Neuronal stem cell (in vitro differentiated cells): ENCODE data around the gene GNPAT.
"Not testable (repeated sequence)": the region's sequence is repeated elsewhere in the genome, so short reads cannot be mapped to it uniquely, and the experiment has no call there.

Source experiments
- DNase-seq: peaks from one replicate; pipeline ENCODE4 v3.0.0-alpha.2; 2013; ENCODE audit warnings: low spot score
- H2AFZ ChIP-seq: one replicate; pipeline ENCODE4 v1.6.1; 2013; ENCODE audit warnings: mild to moderate bottlenecking, low read length, inconsistent platforms
- H2AK5ac ChIP-seq: 2 replicates; pipeline ENCODE4 v1.6.1; 2013; ENCODE audit warnings: low read depth, mild to moderate bottlenecking, inconsistent platforms, low read length, moderate library complexity, mixed read lengths
- H2BK120ac ChIP-seq: 2 replicates; pipeline ENCODE4 v1.6.1; 2013; ENCODE audit warnings: low read depth, mild to moderate bottlenecking, inconsistent platforms, low read length, moderate library complexity, mixed read lengths
- H2BK12ac ChIP-seq: one replicate; pipeline ENCODE4 v1.6.1; 2013; ENCODE audit warnings: low read length, inconsistent platforms
- H2BK15ac ChIP-seq: 2 replicates; pipeline ENCODE4 v1.6.1; 2013; ENCODE audit warnings: mild to moderate bottlenecking, low read length, inconsistent platforms, mixed read lengths
- H2BK5ac ChIP-seq: one replicate; pipeline ENCODE4 v1.6.1; 2013; ENCODE audit warnings: inconsistent platforms, mild to moderate bottlenecking, low read length, moderate library complexity
- H3K14ac ChIP-seq: one replicate; pipeline ENCODE4 v1.6.1; 2013; ENCODE audit warnings: low read length, inconsistent platforms
- H3K18ac ChIP-seq: 2 replicates; pipeline ENCODE4 v1.6.1; 2013; ENCODE audit warnings: low read length, inconsistent platforms
- H3K23ac ChIP-seq: 2 replicates; pipeline ENCODE4 v1.6.1; 2013; ENCODE audit warnings: low read depth, mild to moderate bottlenecking, mixed read lengths, low read length, inconsistent platforms; ENCODE audit not compliant: poor library complexity
- H3K27ac ChIP-seq: replicated peaks from 3 replicates; pipeline ENCODE4 v1.5.1; 2013; ENCODE audit warnings: low read length, inconsistent platforms
- H3K27me3 ChIP-seq, 3 experiments: 2 replicates each; pipeline ENCODE4 v1.6.1; 2013; ENCODE audit warnings: low read length in 3 of 3, mild to moderate bottlenecking in 2 of 3, inconsistent platforms in 1 of 3, low read depth in 1 of 3, mixed read lengths in 1 of 3, moderate library complexity in 1 of 3; ENCODE audit not compliant: control insufficient read depth in 3 of 3, insufficient read depth in 3 of 3
- H3K36me3 ChIP-seq, 2 donors: replicated peaks in 1 of 2; 2 replicates each; pipeline ENCODE4 v1.6.1; 2013; ENCODE audit warnings: low read length in 2 of 2; ENCODE audit not compliant: control insufficient read depth in 2 of 2, insufficient read depth in 2 of 2
- H3K4ac ChIP-seq: 2 replicates; pipeline ENCODE4 v1.6.1; 2013; ENCODE audit warnings: inconsistent platforms, mild to moderate bottlenecking, low read length, moderate library complexity
- H3K4me1 ChIP-seq, 2 donors: 1 replicate in 1 of 2; 2 replicates in 1 of 2; pipeline ENCODE4 v1.6.1; 2013; ENCODE audit warnings: low read length in 2 of 2, low read depth in 1 of 2; ENCODE audit not compliant: control insufficient read depth in 2 of 2, insufficient read depth in 1 of 2
- H3K4me2 ChIP-seq: one replicate; pipeline ENCODE4 v1.6.1; 2013; ENCODE audit warnings: mild to moderate bottlenecking, low read length, inconsistent platforms; ENCODE audit not compliant: insufficient read depth, poor library complexity, severe bottlenecking
- H3K4me3 ChIP-seq, 2 donors: 2 replicates each; pipeline ENCODE4 v1.5.1; 2013; ENCODE audit warnings: low read length in 2 of 2, mild to moderate bottlenecking in 2 of 2, inconsistent platforms in 1 of 2, moderate library complexity in 1 of 2
- H3K79me1 ChIP-seq: one replicate; pipeline ENCODE4 v1.6.1; 2013; ENCODE audit warnings: low read depth, mild to moderate bottlenecking, inconsistent platforms, low read length, moderate library complexity
- H3K9ac ChIP-seq: one replicate; pipeline ENCODE4 v1.6.1; 2013; ENCODE audit warnings: mild to moderate bottlenecking, low read depth, low read length, inconsistent platforms; ENCODE audit not compliant: poor library complexity
- H3K9me3 ChIP-seq, 2 donors: replicated peaks in 1 of 2; 2 replicates each; pipeline versions ENCODE3 to v1.6.1; 2013; ENCODE audit warnings: low read length in 2 of 2, mild to moderate bottlenecking in 2 of 2, inconsistent platforms in 1 of 2, low read depth in 1 of 2, mixed read lengths in 1 of 2, moderate library complexity in 1 of 2; ENCODE audit not compliant: control insufficient read depth in 2 of 2, insufficient read depth in 1 of 2
- H4K8ac ChIP-seq: one replicate; pipeline ENCODE4 v1.6.1; 2013; ENCODE audit warnings: low read depth, mild to moderate bottlenecking, inconsistent platforms, low read length, moderate library complexity
- H4K91ac ChIP-seq: one replicate; pipeline ENCODE4 v1.6.1; 2013; ENCODE audit warnings: low read length, low read depth, mild to moderate bottlenecking, inconsistent platforms; ENCODE audit not compliant: poor library complexity
- WGBS, 2 donors: extraction: QIAGEN DNeasy Blood & Tissue Kit; methylation state at CpG; one replicate each; pipeline ENCODE4 v1.1.7; 2013; ENCODE audit warnings: missing lambda C conversion rate in 2 of 2, mixed read lengths in 1 of 2; ENCODE audit not compliant: insufficient read length in 2 of 2, insufficient replicate concordance in 1 of 2; ENCODE audit errors: extremely low coverage in 2 of 2; 5-methylcytosine and 5-hydroxymethylcytosine counted together

Gene GNPAT

DNA sequence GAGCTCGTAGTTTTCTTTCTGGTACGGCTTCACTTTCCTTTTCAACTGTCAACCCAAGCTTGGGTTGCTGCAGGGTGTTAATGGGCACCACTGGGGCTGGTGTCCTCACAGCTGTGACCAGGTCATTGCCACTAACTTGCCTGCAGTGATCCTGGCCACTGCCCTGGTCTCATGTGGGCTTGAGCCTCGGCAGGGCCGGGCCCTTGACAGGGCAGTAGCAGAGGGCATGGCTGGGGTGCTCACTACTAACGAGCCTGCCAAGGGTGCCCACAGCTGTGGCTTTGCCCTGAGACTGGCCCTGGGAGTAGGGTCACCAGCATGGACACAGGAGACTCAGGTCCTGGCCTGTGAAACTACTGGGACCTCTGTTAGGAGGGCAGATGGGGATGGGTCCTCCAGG is 31.5 kb upstream of the GNPAT start:
- H2AK5ac ChIP-seq = peak overlapping the region; percentile 60
- H2BK5ac ChIP-seq = no peak overlapping the region
- no peak overlapping the region for H3K4me3 ChIP-seq
- H3K18ac ChIP-seq = no peak overlapping the region
- no peaks in the 10 kb centered on the region for H3K79me1 ChIP-seq
- H3K23ac ChIP-seq = no peak overlapping the region
- no peak overlapping the region for H3K9ac ChIP-seq
- H2BK12ac ChIP-seq = no peak overlapping the region
- no peak overlapping the region for H2BK15ac ChIP-seq
- H3K4me1 ChIP-seq = peaks cover 0 to 2% of the 10 kb centered on the region in 2 donors
- no peaks in the 10 kb centered on the region for H3K36me3 ChIP-seq
- no peak overlapping the region for H3K14ac ChIP-seq
- H4K8ac ChIP-seq = no peak overlapping the region
- H3K27ac ChIP-seq = no peak overlapping the region
- H3K27me3 ChIP-seq = peaks cover 0 to 21% (median 0%) of the 10 kb centered on the region in 3 experiments
- no peak overlapping the region for H2BK120ac ChIP-seq
- no peak overlapping the region for H2AFZ ChIP-seq
- WGBS, 2 donors = no CpG with 5 or more reads among the region's 5 CpGs
- H4K91ac ChIP-seq = no peak overlapping the region
- no peak for DNase-seq
- H3K4ac ChIP-seq = no peak overlapping the region
- no peak overlapping the region for H3K4me2 ChIP-seq
- H3K9me3 ChIP-seq = no peaks in the 10 kb centered on the region

DNA sequence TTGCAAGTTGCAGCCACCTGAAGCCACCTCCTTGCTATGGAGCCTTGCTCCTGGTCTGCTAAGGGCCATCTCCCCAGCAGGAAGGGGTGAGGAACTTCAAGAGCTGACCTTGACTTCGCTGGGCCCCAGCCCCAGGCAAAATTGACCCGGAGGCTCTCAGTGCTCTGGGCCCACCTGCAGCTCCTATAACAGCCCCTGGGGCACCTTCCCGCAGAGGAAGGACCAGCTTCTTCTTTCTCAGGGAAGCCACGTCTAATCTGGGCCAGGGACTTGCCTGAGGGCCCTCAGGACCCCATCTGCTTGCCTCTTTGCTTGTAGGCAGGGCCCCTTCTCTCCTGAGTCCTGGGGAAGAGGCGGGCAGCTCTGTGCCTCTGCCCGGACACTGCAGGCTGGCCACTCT is 30.9 kb upstream of the GNPAT start:
- no CpG with 5 or more reads among the region's 6 CpGs for WGBS, 2 donors

DNA sequence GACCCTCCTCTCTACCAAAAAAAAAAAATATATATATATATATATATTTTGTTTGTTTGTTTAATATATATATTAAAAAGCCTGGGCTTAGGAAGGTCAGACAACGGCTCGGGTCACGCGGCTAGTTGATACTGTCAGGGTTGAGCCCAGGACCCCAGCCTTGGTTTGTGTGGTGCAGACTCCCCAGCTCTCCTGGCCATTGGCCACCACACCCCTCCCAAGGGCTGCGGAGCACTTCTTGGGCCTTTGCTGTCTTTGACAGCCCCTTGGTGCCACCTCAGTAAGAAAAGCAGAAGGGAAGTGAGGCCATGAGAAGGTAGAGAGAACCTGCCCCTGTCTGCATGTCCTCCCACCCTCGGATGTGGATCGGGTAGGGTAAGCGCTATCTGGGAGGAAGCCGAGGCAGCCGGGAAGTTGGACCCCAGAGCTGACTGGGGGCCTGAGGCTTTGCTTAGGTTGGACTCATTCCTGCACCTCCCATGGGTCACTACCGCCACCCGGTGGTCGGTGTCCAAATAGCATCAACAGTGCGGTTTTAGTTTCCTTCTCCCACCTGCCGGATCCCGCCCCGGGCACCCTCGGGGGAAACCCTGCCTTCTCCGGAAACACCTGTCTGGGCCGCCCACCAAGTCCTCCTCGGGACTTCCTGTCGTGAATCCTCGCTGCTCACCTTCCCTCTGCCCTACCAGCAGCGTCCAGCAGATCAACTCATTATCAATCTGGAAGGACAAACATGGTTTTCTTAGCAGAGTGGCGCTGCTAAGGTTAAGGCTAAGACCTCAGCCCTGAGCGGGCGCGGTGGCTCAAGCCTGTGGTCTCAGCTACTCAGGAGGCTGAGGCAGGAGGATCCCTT is 29.8 kb upstream of the GNPAT start:
- Histone ChIP-seq H3K4me1 (peaks cover 2% of the 10 kb centered on the region in 2 donors), H3K4me3 (peak overlapping the region in 1 of 2 donors; percentile 37)
- no CpG with 5 or more reads among the region's 28 CpGs for WGBS, 2 donors

More for the DNA sequence above, 30.9 kb upstream of the GNPAT start:
- Histone ChIP-seq H3K4ac (no peak overlapping the region), H4K91ac (no peak overlapping the region), H4K8ac (no peak overlapping the region), H3K4me2 (no peak overlapping the region), H2BK12ac (no peak overlapping the region), H3K36me3 (no peaks in the 10 kb centered on the region), H3K14ac (no peak overlapping the region), H2BK120ac (no peak overlapping the region), H3K27me3 (peaks cover 0 to 21% (median 0%) of the 10 kb centered on the region in 3 experiments), H3K4me1 (peaks cover 0 to 2% of the 10 kb centered on the region in 2 donors), H3K9ac (no peak overlapping the region), H3K18ac (no peak overlapping the region), H2AFZ (no peak overlapping the region), H2BK15ac (no peak overlapping the region), H3K9me3 (no peaks in the 10 kb centered on the region), H2BK5ac (no peak overlapping the region), H2AK5ac (no peak overlapping the region), H3K27ac (no peak overlapping the region), H3K4me3 (no peak overlapping the region), H3K79me1 (no peaks in the 10 kb centered on the region), H3K23ac (no peak overlapping the region)
- no peak for DNase-seq

DNA sequence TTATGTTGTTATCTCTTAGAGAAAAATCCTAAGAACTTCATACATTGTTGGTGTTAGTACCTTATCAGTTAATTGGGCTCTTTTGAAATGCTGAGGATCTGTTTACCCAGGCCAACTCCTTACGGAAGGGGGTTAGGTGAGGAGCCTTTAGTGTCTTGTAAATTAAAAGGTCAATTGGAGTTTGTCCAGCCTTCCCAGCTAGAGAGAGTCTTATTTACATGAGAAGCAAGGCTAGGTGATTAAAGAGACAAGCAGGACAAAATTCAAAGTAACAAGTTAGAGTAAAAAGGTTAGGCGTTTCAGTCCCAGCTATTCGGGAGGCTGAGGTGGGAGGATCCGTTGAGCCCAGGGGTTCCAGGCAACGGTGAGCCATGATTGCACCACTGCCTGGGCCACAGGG is 28.7 kb upstream of the GNPAT start:
- H4K8ac ChIP-seq, H3K18ac ChIP-seq, H3K36me3 ChIP-seq, H3K9me3 ChIP-seq, H3K9ac ChIP-seq, H3K27ac ChIP-seq, H2AFZ ChIP-seq, H2BK15ac ChIP-seq, H3K4me1 ChIP-seq, H3K4me2 ChIP-seq, H2AK5ac ChIP-seq, H3K4ac ChIP-seq, H2BK12ac ChIP-seq, DNase-seq, H3K79me1 ChIP-seq, H4K91ac ChIP-seq, H3K4me3 ChIP-seq, H2BK120ac ChIP-seq, H2BK5ac ChIP-seq, H3K14ac ChIP-seq, H3K23ac ChIP-seq: not testable (repeated sequence)
- WGBS, 2 donors = no CpG with 5 or more reads among the region's 5 CpGs
- H3K27me3 ChIP-seq = peaks cover 0 to 23% (median 0%) of the 10 kb centered on the region in 3 experiments

More for the DNA sequence above, 29.8 kb upstream of the GNPAT start:
- H3K27ac ChIP-seq = no peak overlapping the region
- peak overlapping the region; percentile 73 for H3K14ac ChIP-seq
- no peak overlapping the region for H4K8ac ChIP-seq
- no peaks in the 10 kb centered on the region for H3K79me1 ChIP-seq
- H2AK5ac ChIP-seq = peak overlapping the region; percentile 76
- H3K36me3 ChIP-seq = no peaks in the 10 kb centered on the region
- H2BK5ac ChIP-seq = no peak overlapping the region
- H3K23ac ChIP-seq = peak overlapping the region; percentile 11
- DNase-seq = peak; percentile 84
- H3K27me3 ChIP-seq = peaks cover 0 to 27% (median 0%) of the 10 kb centered on the region in 3 experiments
- H2BK15ac ChIP-seq = peak overlapping the region; percentile 74
- H3K4me2 ChIP-seq = peak overlapping the region; percentile 54
- peak overlapping the region; percentile 60 for H3K9ac ChIP-seq
- H3K18ac ChIP-seq = peak overlapping the region; percentile 67
- no peaks in the 10 kb centered on the region for H3K9me3 ChIP-seq
- H2BK120ac ChIP-seq = no peak overlapping the region
- no peak overlapping the region for H4K91ac ChIP-seq
- H3K4ac ChIP-seq = no peak overlapping the region
- peak overlapping the region; percentile 94 for H2AFZ ChIP-seq
- no peak overlapping the region for H2BK12ac ChIP-seq
